Panc1 (cell line): ENCODE data around the gene IHH. TPM values are rescaled to one million over a fixed set of nuclear protein-coding genes. Genes with fewer than 3 reads are reported as not detected.

ENCODE experiments used
- ATAC-seq: fragments of 200-7000 bp; cut with Tn5 transposase; 2 replicates; pipeline ENCODE4 v1.9.1; 2020; ENCODE audit warnings: mild to moderate bottlenecking, moderate library complexity
- BruUV-seq: library from RNA; stranded (reverse); fragments of 400-500 nt; replicated peaks from 2 replicates; lab custom pipeline; 2021; lab: Mats Ljungman, UMichigan
- CTCF ChIA-PET: fragments of 300-600 bp; sonication (Branson Sonifier 250); formaldehyde crosslinking; loops from one replicate; lab custom pipeline; 2022; ENCODE audit warnings: antibody characterized with exemption; lab: Charles Lee
- POLR2A ChIA-PET: fragments of 300-600 bp; sonication (Branson Sonifier 250); formaldehyde crosslinking; loops from one replicate; lab custom pipeline; 2022; ENCODE audit warnings: antibody characterized with exemption; lab: Charles Lee
- DNase-seq: peaks from one replicate; pipeline ENCODE4 v3.0.0-alpha.2; 2010; ENCODE audit warnings: low read depth, low spot score
- H3K27ac ChIP-seq: 2 replicates; pipeline ENCODE4 v1.5.1; 2011; ENCODE audit warnings: mild to moderate bottlenecking, low read length, inconsistent platforms
- H3K27me3 ChIP-seq: fragments of 200-500 bp; sonication (Bioruptor generic); 2 replicates; pipeline ENCODE4 v1.6.0; 2014; ENCODE audit warnings: low read length, inconsistent platforms; ENCODE audit not compliant: control insufficient read depth, insufficient read depth
- H3K36me3 ChIP-seq: fragments of 200-500 bp; sonication (Bioruptor generic); 2 replicates; pipeline ENCODE4 v1.5.1; 2014; ENCODE audit warnings: inconsistent platforms, mild to moderate bottlenecking, low read length, moderate library complexity; ENCODE audit not compliant: control insufficient read depth, insufficient read depth
- H3K4me1 ChIP-seq: 2 replicates; pipeline ENCODE4 v1.5.1; 2011; ENCODE audit warnings: inconsistent platforms, mild to moderate bottlenecking, low read length, moderate library complexity; ENCODE audit not compliant: control insufficient read depth, insufficient read depth
- H3K4me3 ChIP-seq, 2 experiments: 2 replicates each; pipeline ENCODE4 v1.5.1; 2011 to 2012; ENCODE audit warnings: low read depth in 2 of 2, low read length in 2 of 2, mild to moderate bottlenecking in 2 of 2, inconsistent platforms in 1 of 2, moderate library complexity in 1 of 2
- H3K9me3 ChIP-seq: fragments of 200-500 bp; sonication (Bioruptor generic); 2 replicates; pipeline ENCODE4 v1.5.1; 2014; ENCODE audit warnings: low read depth, mild to moderate bottlenecking, inconsistent platforms, low read length, moderate library complexity; ENCODE audit not compliant: control insufficient read depth, insufficient read depth
- POLR2AphosphoS5 ChIP-seq: IDR thresholded peaks from 2 replicates; pipeline ENCODE4 v1.6.1; 2012; ENCODE audit warnings: mild to moderate bottlenecking, low read depth, low read length, moderate library complexity
- REST ChIP-seq, 2 experiments: IDR thresholded peaks; 2 replicates each; pipeline ENCODE4 v1.6.1; 2011 to 2012; ENCODE audit warnings: low read depth in 2 of 2, control low read depth in 1 of 2, low read length in 1 of 2, mild to moderate bottlenecking in 1 of 2, moderate library complexity in 1 of 2; ENCODE audit not compliant: insufficient read depth in 1 of 2
- SIN3A ChIP-seq: IDR thresholded peaks from 2 replicates; pipeline ENCODE4 v1.6.1; 2012; ENCODE audit warnings: low read depth, mild to moderate bottlenecking, low read length, moderate library complexity, borderline replicate concordance; ENCODE audit not compliant: insufficient read depth
- TCF7L2 ChIP-seq: IDR thresholded peaks from 2 replicates; pipeline ENCODE4 v1.6.1; 2011; ENCODE audit warnings: mild to moderate bottlenecking, low read depth, low read length, inconsistent platforms
- in situ Hi-C: cut with HindIII; loops from 2 replicates; pipeline ENCODE4 v1.10.0; 2016; ENCODE audit warnings: low sequenced_read_pairs, low pct_unique_long_range_greater_than_20kb
- intact Hi-C: fragments of 100-400 bp; cut with micrococcal nuclease; formaldehyde crosslinking; loops from one replicate; pipeline ENCODE4 v1.10.0; 2022; ENCODE audit not compliant: unreplicated experiment
- total RNA-seq: library from RNA; stranded (reverse); gene quantifications from one replicate; pipeline ENCODE4 v1.2.1, GENCODE V29; 2021; ENCODE audit not compliant: unreplicated experiment
- TF ChIP-seq, protein P1 (sequence below): fragments of 450-650 bp; IDR thresholded peaks from 2 replicates; pipeline ENCODE4 v1.5.1; 2017; ENCODE audit warnings: mild to moderate bottlenecking

Gene IHH
- total RNA-seq, 1 experiment from 2014 or later, result 0.23 TPM

- ChIA-PET CTCF (interaction anchor here (0.6 to 1.5 kb wide), 22 partner anchors 9 to 278 kb away, joined by 3 to 21 read pairs (median 4); partner anchors contain the start of genes CFAP65 and IHH), POLR2A (no interaction called here)
- DNase-seq, result no peak
- no peaks in the 10 kb centered on the region for H3K36me3 ChIP-seq
- in situ Hi-C loops (no loop called here), intact Hi-C loops (loop anchor here (10.0 kb wide), 1 partner anchor 126 kb away; no protein-coding TSS in a partner anchor)
- H3K4me1 ChIP-seq, result no peaks in the 10 kb centered on the region
- BruUV-seq, result no TSS peak
- no peak overlapping the region for H3K27ac ChIP-seq
- peak; percentile 31 for ATAC-seq
- 0 out of 2 replicates have a peak, but pooled peaks cover 2% of the 10 kb centered on the region for H3K27me3 ChIP-seq
- no peak for TF ChIP-seq POLR2AphosphoS5
- TF ChIP-seq, protein P1, sequence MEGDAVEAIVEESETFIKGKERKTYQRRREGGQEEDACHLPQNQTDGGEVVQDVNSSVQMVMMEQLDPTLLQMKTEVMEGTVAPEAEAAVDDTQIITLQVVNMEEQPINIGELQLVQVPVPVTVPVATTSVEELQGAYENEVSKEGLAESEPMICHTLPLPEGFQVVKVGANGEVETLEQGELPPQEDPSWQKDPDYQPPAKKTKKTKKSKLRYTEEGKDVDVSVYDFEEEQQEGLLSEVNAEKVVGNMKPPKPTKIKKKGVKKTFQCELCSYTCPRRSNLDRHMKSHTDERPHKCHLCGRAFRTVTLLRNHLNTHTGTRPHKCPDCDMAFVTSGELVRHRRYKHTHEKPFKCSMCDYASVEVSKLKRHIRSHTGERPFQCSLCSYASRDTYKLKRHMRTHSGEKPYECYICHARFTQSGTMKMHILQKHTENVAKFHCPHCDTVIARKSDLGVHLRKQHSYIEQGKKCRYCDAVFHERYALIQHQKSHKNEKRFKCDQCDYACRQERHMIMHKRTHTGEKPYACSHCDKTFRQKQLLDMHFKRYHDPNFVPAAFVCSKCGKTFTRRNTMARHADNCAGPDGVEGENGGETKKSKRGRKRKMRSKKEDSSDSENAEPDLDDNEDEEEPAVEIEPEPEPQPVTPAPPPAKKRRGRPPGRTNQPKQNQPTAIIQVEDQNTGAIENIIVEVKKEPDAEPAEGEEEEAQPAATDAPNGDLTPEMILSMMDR, result no peak
- no peak for TF ChIP-seq SIN3A
- no peak for TF ChIP-seq REST (IDR thresholded peaks at IDR 0.05; ENCODE audit: insufficient read depth in 1 of 2, low read depth in 2 of 2, low read length in 1 of 2)
- TF ChIP-seq TCF7L2, result no peak
- H3K9me3 ChIP-seq, result no peaks in the 10 kb centered on the region
- no peak overlapping the region for H3K4me3 ChIP-seq
These were observed 31.5 kb downstream of the IHH start for GRCh38 chr2:219028996-219029828.

DNA sequence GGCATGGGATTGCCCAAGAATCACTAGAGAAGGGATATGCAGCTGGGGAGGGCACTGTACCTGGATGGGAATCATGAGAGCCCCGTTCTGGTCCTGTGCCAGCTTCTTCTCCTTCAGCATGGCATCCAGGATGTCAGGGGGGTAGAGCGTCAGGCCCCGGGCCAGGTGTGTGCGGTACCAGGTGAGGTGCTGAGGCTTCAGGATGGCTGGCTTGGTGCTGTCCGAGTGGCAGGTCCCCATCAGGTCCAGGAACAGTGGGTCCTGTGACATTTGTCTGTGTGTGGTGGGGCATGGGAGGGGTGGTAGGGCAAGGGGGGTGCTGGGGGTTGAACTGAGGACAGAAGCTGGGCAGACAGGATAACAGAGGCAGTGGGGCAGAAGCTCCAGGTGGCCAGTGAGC, 32.6 kb downstream of the IHH start:
- no peaks in the 10 kb centered on the region for H3K4me1 ChIP-seq
- no TSS peak for BruUV-seq
- ATAC-seq (no peak), DNase-seq (no peak)
- CTCF ChIA-PET, result interaction anchor here (0.6 kb wide), 1 partner anchor 142 kb away, joined by 14 read pairs; no protein-coding TSS in a partner anchor
- H3K36me3 ChIP-seq, result no peaks in the 10 kb centered on the region
- POLR2A ChIA-PET, result no interaction called here
- H3K4me3 ChIP-seq, result no peak overlapping the region
- H3K9me3 ChIP-seq, result no peaks in the 10 kb centered on the region
- in situ Hi-C loops, result no loop called here
- TF ChIP-seq TCF7L2 (no peak), REST (IDR thresholded peaks at IDR 0.05; ENCODE audit: insufficient read depth in 1 of 2, low read depth in 2 of 2, low read length in 1 of 2) (no peak), SIN3A (no peak), POLR2AphosphoS5 (no peak)
- TF ChIP-seq, protein P1, result no peak
- H3K27ac ChIP-seq, result no peak overlapping the region
- intact Hi-C loops, result loop anchor here (10.0 kb wide), 1 partner anchor 127 kb away; no protein-coding TSS in a partner anchor
- no peaks in the 10 kb centered on the region for H3K27me3 ChIP-seq
